ENCODE measurements around the gene ABCG1.

DNA sequence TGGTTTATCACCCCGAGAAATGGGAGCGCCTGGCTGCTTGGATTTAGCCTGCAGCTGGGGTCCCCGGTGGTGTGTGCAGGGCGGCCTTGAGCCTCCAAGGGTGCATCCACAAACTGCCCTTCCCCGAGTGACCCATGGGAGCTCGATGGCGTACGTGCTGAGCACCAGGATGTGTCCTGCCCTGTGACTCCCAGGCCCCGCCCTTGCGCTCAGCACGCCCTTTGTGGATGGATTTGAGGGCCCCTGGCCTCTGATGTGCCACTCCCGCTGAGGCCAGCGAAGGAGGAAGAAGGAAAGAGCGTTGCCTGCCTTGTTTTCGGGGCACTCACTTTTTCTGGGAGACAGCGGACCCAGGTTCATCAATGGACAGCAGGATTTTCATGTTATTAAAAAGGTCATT lies 98.0 kb downstream of the ABCG1 start:
- TF ChIP-seq, protein P1, sequence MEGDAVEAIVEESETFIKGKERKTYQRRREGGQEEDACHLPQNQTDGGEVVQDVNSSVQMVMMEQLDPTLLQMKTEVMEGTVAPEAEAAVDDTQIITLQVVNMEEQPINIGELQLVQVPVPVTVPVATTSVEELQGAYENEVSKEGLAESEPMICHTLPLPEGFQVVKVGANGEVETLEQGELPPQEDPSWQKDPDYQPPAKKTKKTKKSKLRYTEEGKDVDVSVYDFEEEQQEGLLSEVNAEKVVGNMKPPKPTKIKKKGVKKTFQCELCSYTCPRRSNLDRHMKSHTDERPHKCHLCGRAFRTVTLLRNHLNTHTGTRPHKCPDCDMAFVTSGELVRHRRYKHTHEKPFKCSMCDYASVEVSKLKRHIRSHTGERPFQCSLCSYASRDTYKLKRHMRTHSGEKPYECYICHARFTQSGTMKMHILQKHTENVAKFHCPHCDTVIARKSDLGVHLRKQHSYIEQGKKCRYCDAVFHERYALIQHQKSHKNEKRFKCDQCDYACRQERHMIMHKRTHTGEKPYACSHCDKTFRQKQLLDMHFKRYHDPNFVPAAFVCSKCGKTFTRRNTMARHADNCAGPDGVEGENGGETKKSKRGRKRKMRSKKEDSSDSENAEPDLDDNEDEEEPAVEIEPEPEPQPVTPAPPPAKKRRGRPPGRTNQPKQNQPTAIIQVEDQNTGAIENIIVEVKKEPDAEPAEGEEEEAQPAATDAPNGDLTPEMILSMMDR (IDR thresholded peaks at IDR 0.05; ENCODE audit: poor library complexity, severe bottlenecking), result no peak
- TF ChIP-seq EZH2 (IDR thresholded peaks at IDR 0.05; ENCODE audit: borderline replicate concordance, insufficient read depth, low read length, poor library complexity, severe bottlenecking) (no peak), MXI1 (conservative IDR thresholded peaks at IDR 0.05; ENCODE audit: poor library complexity, severe bottlenecking) (no peak), EP300 (conservative IDR thresholded peaks at IDR 0.05; ENCODE audit: poor library complexity, severe bottlenecking) (no peak), RAD21 (conservative IDR thresholded peaks at IDR 0.05) (no peak), POLR2AphosphoS5 (IDR thresholded peaks at IDR 0.05) (no peak), TAF1 (IDR thresholded peaks at IDR 0.05; ENCODE audit: low read depth) (no peak), SMC3 (conservative IDR thresholded peaks at IDR 0.05; ENCODE audit: poor library complexity) (no peak)
- TF ChIP-seq, protein P2, sequence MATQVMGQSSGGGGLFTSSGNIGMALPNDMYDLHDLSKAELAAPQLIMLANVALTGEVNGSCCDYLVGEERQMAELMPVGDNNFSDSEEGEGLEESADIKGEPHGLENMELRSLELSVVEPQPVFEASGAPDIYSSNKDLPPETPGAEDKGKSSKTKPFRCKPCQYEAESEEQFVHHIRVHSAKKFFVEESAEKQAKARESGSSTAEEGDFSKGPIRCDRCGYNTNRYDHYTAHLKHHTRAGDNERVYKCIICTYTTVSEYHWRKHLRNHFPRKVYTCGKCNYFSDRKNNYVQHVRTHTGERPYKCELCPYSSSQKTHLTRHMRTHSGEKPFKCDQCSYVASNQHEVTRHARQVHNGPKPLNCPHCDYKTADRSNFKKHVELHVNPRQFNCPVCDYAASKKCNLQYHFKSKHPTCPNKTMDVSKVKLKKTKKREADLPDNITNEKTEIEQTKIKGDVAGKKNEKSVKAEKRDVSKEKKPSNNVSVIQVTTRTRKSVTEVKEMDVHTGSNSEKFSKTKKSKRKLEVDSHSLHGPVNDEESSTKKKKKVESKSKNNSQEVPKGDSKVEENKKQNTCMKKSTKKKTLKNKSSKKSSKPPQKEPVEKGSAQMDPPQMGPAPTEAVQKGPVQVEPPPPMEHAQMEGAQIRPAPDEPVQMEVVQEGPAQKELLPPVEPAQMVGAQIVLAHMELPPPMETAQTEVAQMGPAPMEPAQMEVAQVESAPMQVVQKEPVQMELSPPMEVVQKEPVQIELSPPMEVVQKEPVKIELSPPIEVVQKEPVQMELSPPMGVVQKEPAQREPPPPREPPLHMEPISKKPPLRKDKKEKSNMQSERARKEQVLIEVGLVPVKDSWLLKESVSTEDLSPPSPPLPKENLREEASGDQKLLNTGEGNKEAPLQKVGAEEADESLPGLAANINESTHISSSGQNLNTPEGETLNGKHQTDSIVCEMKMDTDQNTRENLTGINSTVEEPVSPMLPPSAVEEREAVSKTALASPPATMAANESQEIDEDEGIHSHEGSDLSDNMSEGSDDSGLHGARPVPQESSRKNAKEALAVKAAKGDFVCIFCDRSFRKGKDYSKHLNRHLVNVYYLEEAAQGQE (IDR thresholded peaks at IDR 0.05; ENCODE audit: borderline replicate concordance), result no peak
